Stomach (tissue), 9 donors: Measurements from ENCODE around the gene FAU. TPM values are rescaled to one million over a fixed set of nuclear protein-coding genes. Genes with fewer than 3 reads are reported as not detected.

Experiments
- DNase-seq, 2 donors: peaks; one replicate each; pipeline versions ENCODE4 v3.0.0 to v3.0.0-alpha.2; 2013 to 2019
- H3K27ac ChIP-seq, 5 donors: fragments of 200-600 bp in 4 of 5; sonication (generic) in 4 of 5; one replicate each; pipeline ENCODE4 v1.5.1; 2013 to 2019; ENCODE audit warnings: mild to moderate bottlenecking in 1 of 5, moderate library complexity in 1 of 5
- H3K27me3 ChIP-seq, 3 donors: fragments of 200-600 bp; sonication (generic); one replicate each; pipeline ENCODE4 v1.5.1; 2017 to 2019; ENCODE audit warnings: mixed run types in 1 of 3
- H3K36me3 ChIP-seq, 4 donors: fragments of 200-600 bp; sonication (generic); 1 replicate in 3 of 4; 2 replicates in 1 of 4; pipeline ENCODE4 v1.5.1; 2016 to 2019
- H3K4me1 ChIP-seq, 4 donors: fragments of 200-600 bp; sonication (generic); one replicate each; pipeline ENCODE4 v1.5.1; 2016 to 2019
- H3K4me3 ChIP-seq, 4 donors: fragments of 200-600 bp; sonication (generic) in 3 of 4; one replicate each; pipeline ENCODE4 v1.5.1; 2016 to 2019; ENCODE audit warnings: mild to moderate bottlenecking in 1 of 4
- H3K9me3 ChIP-seq, 4 donors: fragments of 200-600 bp; sonication (generic); one replicate each; pipeline ENCODE4 v1.5.1; 2016 to 2019
- EP300 ChIP-seq: sonication (generic); formaldehyde crosslinking; IDR thresholded peaks from one replicate; pipeline ENCODE4 v1.6.1; 2017; ENCODE audit warnings: antibody characterized with exemption
- POLR2A ChIP-seq, 4 donors: fragments of 450-650 bp; IDR thresholded peaks; one replicate each; pipeline ENCODE4 v1.6.1; 2016; ENCODE audit warnings: antibody characterized with exemption in 4 of 4, control low read depth in 2 of 4, mild to moderate bottlenecking in 1 of 4, moderate library complexity in 1 of 4
- POLR2AphosphoS5 ChIP-seq, 3 donors: sonication (generic); formaldehyde crosslinking; IDR thresholded peaks; one replicate each; pipeline ENCODE4 v1.6.1; 2016; ENCODE audit warnings: antibody characterized with exemption in 3 of 3
- WGBS, 5 donors: extraction: QIAGEN DNeasy Blood & Tissue Kit in 3 of 5; methylation state at CpG; one replicate each; pipeline versions ENCODE4 v1.1.5 to v1.1.7; 2013 to 2018; 5-methylcytosine and 5-hydroxymethylcytosine counted together
- intact Hi-C: fragments of 100-400 bp; cut with DNase I; formaldehyde crosslinking; loops from one replicate; pipeline ENCODE4 v1.15.1; 2023; ENCODE audit warnings: low total_unique reads
- polyA plus RNA-seq, 3 donors: library from polyadenylated mRNA; stranded (reverse); fragments of 200-250 nt; gene quantifications; one replicate each; pipeline ENCODE4 v1.2.3, GENCODE V29; 2013
- total RNA-seq, 5 donors: library from RNA; depleted of rRNA; stranded (reverse); fragments of >200 nt; gene quantifications; one replicate each; pipeline versions ENCODE4 v1.1.0 to v1.2.3, GENCODE V29; 2014 to 2016
- TF ChIP-seq, protein P1 (sequence below), 7 experiments: fragments of 450-650 bp in 4 of 7; fragments of 200-600 bp in 3 of 7; sonication (generic) in 3 of 7; IDR thresholded peaks; one replicate each; pipeline ENCODE4 v1.5.1; 2016 to 2019; ENCODE audit warnings: antibody characterized with exemption in 7 of 7, control low read depth in 2 of 7, mild to moderate bottlenecking in 1 of 7
- donor health status: healthy with polysubstance abuse.
- donor health status: Bipolar disorder and iron deficiency.
- donor health status: healthy.

FAU gene
- total and polyA plus RNA-seq, 8 donors, result 456 to 1,872 (median 914) TPM

DNA sequence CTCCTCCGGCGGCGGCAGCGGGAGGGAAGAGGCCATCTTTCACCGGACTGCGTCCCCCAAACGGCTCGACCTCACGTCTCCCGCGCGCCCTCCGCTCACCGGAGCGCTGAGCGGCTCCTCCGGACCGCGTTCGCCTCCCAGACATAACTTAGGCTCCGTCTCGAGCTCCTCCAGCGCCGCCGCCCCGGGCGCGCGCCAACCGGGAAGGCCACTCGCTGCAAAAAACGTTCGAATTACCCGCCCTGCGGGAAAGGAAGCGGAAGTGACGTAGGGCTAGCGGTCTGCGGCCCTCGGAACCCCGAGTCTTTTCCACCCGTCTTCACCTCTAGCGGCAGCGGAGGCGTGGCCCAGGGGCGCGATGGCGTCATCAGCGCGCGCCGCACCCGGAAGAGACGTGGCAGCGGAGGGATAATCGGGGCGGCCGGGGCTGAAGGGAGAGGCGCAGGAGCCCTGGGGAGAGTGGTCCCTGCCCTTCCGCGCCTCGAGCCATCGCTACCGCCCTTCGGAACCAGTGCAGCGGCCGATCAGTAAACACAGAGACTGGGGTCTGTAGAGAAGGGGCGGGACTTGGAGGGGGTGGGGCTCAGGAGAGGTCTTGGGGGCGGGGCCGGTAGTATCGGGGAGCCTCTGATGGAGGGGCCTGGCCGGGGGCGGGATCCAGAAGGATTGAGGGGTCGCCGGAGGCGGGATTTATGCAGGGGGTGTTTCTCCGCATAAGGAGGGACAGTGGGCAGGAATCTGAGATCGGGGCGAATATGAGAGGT lies 37.9 kb downstream of the FAU start, which contains the start of the genes CDCA5 and ZFPL1:
Gene CDCA5, minus strand, starts transcription at position 207 of the 764 bp plus-strand sequence. Its CDS starts 62 bp downstream, at position 145.
Gene ZFPL1, plus strand, starts transcription at position 389 of the 764 bp plus-strand sequence. CDS start 477 bp downstream, outside the sequence.
- H3K27ac ChIP-seq, result peak within 1 kb of the TSS; percentile 91 to 95 (median 93)
- H3K9me3 ChIP-seq, result no peaks in the 10 kb centered on the region
- peaks cover 21 to 43% (median 38%) of the 10 kb centered on the region in 4 donors for H3K36me3 ChIP-seq
- H3K4me3 ChIP-seq, result peak within 1 kb of the TSS; percentile 60 to 81 (median 70)
- TF ChIP-seq POLR2A (IDR thresholded peaks at IDR 0.05), result no peak
- TF ChIP-seq, protein P1, sequence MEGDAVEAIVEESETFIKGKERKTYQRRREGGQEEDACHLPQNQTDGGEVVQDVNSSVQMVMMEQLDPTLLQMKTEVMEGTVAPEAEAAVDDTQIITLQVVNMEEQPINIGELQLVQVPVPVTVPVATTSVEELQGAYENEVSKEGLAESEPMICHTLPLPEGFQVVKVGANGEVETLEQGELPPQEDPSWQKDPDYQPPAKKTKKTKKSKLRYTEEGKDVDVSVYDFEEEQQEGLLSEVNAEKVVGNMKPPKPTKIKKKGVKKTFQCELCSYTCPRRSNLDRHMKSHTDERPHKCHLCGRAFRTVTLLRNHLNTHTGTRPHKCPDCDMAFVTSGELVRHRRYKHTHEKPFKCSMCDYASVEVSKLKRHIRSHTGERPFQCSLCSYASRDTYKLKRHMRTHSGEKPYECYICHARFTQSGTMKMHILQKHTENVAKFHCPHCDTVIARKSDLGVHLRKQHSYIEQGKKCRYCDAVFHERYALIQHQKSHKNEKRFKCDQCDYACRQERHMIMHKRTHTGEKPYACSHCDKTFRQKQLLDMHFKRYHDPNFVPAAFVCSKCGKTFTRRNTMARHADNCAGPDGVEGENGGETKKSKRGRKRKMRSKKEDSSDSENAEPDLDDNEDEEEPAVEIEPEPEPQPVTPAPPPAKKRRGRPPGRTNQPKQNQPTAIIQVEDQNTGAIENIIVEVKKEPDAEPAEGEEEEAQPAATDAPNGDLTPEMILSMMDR (IDR thresholded peaks at IDR 0.05), result peak in 1 of 7 experiments; percentile 9
- TF ChIP-seq EP300, result no peak
- TF ChIP-seq POLR2AphosphoS5 (IDR thresholded peaks at IDR 0.05), result peak; percentile 95 to 99 (median 95)
- 0 to 1% (median 1%) methylated on average over 37 to 79 of the region's 79 CpGs for WGBS, 5 donors
- peak; percentile 97 to 99 for DNase-seq
- H3K4me1 ChIP-seq, result peaks cover 14 to 32% (median 23%) of the 10 kb centered on the region in 4 donors
- no peaks in the 10 kb centered on the region for H3K27me3 ChIP-seq
- intact Hi-C loops, result no loop called here

DNA sequence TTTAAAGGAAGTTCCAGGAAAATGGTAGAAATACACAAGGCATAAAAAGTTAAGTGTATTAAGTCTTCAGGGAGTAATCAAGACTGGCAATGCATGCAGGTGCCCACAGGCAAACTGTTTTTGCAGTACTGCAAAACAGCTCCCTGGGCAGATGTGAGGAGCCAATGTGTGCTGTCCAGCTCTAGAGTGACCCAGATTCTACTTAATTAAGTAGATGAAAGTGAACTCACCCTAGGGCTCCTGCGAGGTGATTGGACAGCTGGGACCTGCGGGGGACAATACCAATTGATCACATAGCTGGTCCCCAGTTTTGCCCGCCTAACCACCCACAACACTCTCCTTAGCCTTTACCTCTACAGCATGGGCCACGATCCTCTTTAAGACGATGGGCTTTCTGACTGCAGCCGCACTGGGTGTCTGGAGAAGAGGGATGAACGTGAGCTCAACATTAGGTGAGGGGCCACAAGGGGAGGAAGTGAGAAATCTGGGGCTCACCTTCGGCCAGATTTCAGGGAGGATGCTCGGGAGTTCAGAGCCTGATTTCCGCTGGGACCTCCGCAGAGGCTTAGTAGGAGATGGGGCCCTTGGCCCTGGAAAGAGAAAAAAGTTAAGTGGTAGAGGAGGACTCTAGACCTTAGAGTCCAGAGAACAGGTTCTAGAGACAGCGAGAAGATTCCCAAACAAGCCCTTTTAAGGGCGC lies 38.6 kb downstream of the FAU start:
- DNase-seq, result no peak
- Histone ChIP-seq H3K27ac (peak overlapping the region; percentile 39 to 95 (median 92)), H3K4me1 (peaks cover 14 to 35% (median 23%) of the 10 kb centered on the region in 4 donors), H3K27me3 (no peaks in the 10 kb centered on the region), H3K36me3 (peaks cover 15 to 41% (median 31%) of the 10 kb centered on the region in 4 donors), H3K4me3 (peak overlapping the region; percentile 60 to 81 (median 70)), H3K9me3 (no peaks in the 10 kb centered on the region)
- intact Hi-C loops, result no loop called here
- TF ChIP-seq POLR2A (IDR thresholded peaks at IDR 0.05) (no peak), POLR2AphosphoS5 (IDR thresholded peaks at IDR 0.05) (no peak), EP300 (no peak)
- TF ChIP-seq, protein P1 (IDR thresholded peaks at IDR 0.05), result no peak
- 3 to 6% (median 3%) methylated on average over 11 to 13 of the region's 13 CpGs for WGBS, 5 donors

DNA sequence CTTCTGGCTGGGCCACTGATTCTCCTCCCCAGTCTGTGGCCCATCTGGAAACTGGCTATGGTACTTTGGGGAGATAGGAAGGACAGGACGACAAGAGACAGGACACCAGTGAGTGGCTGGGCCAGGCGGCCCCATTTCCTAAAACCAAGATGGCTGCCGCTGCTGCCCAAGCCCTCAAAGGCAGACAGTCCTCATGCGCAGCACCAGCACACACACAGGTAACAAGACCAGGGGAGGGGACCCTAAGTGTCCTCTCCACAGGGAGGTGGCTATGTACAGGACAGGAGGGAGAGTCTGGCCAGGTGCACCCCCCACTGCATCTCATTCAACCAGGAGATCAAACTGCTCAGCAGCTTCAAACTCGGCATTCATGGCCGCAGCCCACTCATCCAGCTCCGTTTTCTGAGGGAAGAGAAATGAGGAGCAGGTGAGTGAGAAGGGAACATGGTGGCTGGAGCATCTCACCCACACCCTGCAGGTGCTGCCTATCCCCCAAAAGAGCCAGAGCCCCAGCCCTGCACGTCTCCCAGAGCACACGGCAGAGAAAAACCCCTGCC lies 43.1 kb downstream of the FAU start:
- no peak for DNase-seq
- TF ChIP-seq POLR2A (IDR thresholded peaks at IDR 0.05) (no peak), EP300 (no peak), POLR2AphosphoS5 (IDR thresholded peaks at IDR 0.05) (no peak)
- TF ChIP-seq, protein P1 (IDR thresholded peaks at IDR 0.05), result no peak
- H3K27me3 ChIP-seq, result no peaks in the 10 kb centered on the region

DNA sequence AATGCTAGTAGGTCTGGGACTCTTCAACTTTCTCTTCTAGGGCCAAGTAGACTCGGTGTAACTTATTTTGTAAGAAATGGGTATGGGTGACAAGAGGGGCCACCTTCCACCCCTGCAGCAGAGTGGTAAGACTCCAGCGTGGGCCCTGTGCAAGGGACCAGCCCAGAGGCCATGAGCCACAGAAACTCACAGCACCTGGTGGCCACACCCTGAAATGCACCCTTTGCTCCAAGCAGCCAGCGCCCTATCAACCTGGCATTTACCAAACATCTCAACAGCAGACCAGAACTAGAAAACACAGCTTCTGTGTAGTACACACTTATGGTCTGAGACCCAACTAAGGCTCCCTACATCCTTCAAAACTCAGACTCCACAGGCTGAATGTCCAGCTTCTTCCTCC lies 43.8 kb downstream of the FAU start:
- TF ChIP-seq, protein P1 (IDR thresholded peaks at IDR 0.05), result peak in 6 of 7 experiments; percentile 44 to 84 (median 77)
- TF ChIP-seq EP300 (no peak), POLR2AphosphoS5 (IDR thresholded peaks at IDR 0.05) (no peak)
- H3K27ac ChIP-seq, result no peak overlapping the region
- peak; percentile 82 to 83 for DNase-seq
- 30 to 55% (median 41%) methylated on average over 3 of the region's 3 CpGs for WGBS, 5 donors
- intact Hi-C loops, result no loop called here
- H3K27me3 ChIP-seq, result no peaks in the 10 kb centered on the region
- no peaks in the 10 kb centered on the region for H3K9me3 ChIP-seq
- H3K4me1 ChIP-seq, result peaks cover 0 to 14% (median under 1%) of the 10 kb centered on the region in 4 donors
- H3K36me3 ChIP-seq, result peaks cover 0 to 6% (median 0%) of the 10 kb centered on the region in 4 donors
- H3K4me3 ChIP-seq, result no peak overlapping the region

More for the DNA sequence above, 43.1 kb downstream of the FAU start:
- peaks cover 0 to 6% (median 0%) of the 10 kb centered on the region in 4 donors for H3K36me3 ChIP-seq
- no peak overlapping the region for H3K27ac ChIP-seq
- H3K4me3 ChIP-seq, result no peak overlapping the region
- H3K4me1 ChIP-seq, result peaks cover 5 to 20% (median 8%) of the 10 kb centered on the region in 4 donors
- WGBS, 5 donors, result 88 to 94% (median 92%) methylated on average over 8 to 9 of the region's 9 CpGs
- intact Hi-C loops, result no loop called here
- H3K9me3 ChIP-seq, result no peaks in the 10 kb centered on the region
